NCI-H2081 treated with DMSO at 0.1 percent for 48 hours (cell line): ENCODE measurements around the gene MRPS10.
"Not testable (repeated sequence)": the region's sequence is repeated elsewhere in the genome, so short reads cannot be mapped to it uniquely, and the experiment has no call there.

Experiments
- DNase-seq: peaks from one replicate; lab custom pipeline; 2025; lab: John Stamatoyannopoulos, UW

MRPS10 gene

GRCh38 chr6:42237857-42238256 is 20.2 kb upstream of the MRPS10 start:
- no peak for DNase-seq

GRCh38 chr6:42236682-42237473 is 19.2 kb upstream of the MRPS10 start:
- DNase-seq: no peak

- DNase-seq: no peak
Measured at GRCh38 chr6:42236030-42236429, 18.4 kb upstream of the MRPS10 start.

- no peak for DNase-seq
Measured at GRCh38 chr6:42232035-42232434, 14.4 kb upstream of the MRPS10 start.

GRCh38 chr6:42230345-42231321 is 13.0 kb upstream of the MRPS10 start:
- no peak for DNase-seq

GRCh38 chr6:42229506-42230119 is 12.0 kb upstream of the MRPS10 start:
- no peak for DNase-seq

- no peak for DNase-seq
Measured at GRCh38 chr6:42228305-42228704, 10.6 kb upstream of the MRPS10 start.

- no peak for DNase-seq
Measured at GRCh38 chr6:42227173-42227850, 9.7 kb upstream of the MRPS10 start.

- no peak for DNase-seq
Measured at GRCh38 chr6:42226645-42227143, 9.0 kb upstream of the MRPS10 start.

GRCh38 chr6:42226161-42226611 is 8.5 kb upstream of the MRPS10 start:
- no peak for DNase-seq

GRCh38 chr6:42225419-42225818 is 7.8 kb upstream of the MRPS10 start:
- DNase-seq: no peak

GRCh38 chr6:42225029-42225339 is 7.3 kb upstream of the MRPS10 start:
- DNase-seq: no peak

GRCh38 chr6:42224222-42225028 is 6.8 kb upstream of the MRPS10 start:
- no peak for DNase-seq

GRCh38 chr6:42222448-42222847 is 4.8 kb upstream of the MRPS10 start:
- DNase-seq: no peak

- DNase-seq: no peak
Measured at GRCh38 chr6:42221546-42221945, 3.9 kb upstream of the MRPS10 start.

- DNase-seq: no peak
Measured at GRCh38 chr6:42220807-42221206, 3.1 kb upstream of the MRPS10 start.

GRCh38 chr6:42217157-42217518 is 523 bp downstream of the MRPS10 start:
- DNase-seq: no peak

- DNase-seq: not testable (repeated sequence)
Measured at GRCh38 chr6:42216495-42216894, 1.2 kb downstream of the MRPS10 start.

GRCh38 chr6:42212442-42212841 is 5.2 kb downstream of the MRPS10 start:
- DNase-seq: no peak

- DNase-seq: no peak
Measured at GRCh38 chr6:42211726-42212125, 5.9 kb downstream of the MRPS10 start.

GRCh38 chr6:42210551-42210950 is 7.1 kb downstream of the MRPS10 start:
- peak; percentile 62 for DNase-seq
